MM.1S (cell line): ENCODE results near the gene UNC13C.
"Not testable (repeated sequence)": the region's sequence is repeated elsewhere in the genome, so short reads cannot be mapped to it uniquely, and the experiment has no call there.

Experiments used
- CTCF ChIP-seq: fragments of 300-600 bp; sonication (generic); IDR thresholded peaks from 2 replicates; pipeline ENCODE4 v1.5.1; 2016; ENCODE audit warnings: antibody characterized with exemption, low read length, mixed read lengths
- EZH2 ChIP-seq: fragments of 300-600 bp; sonication (generic); optimal IDR thresholded peaks from 2 replicates; pipeline ENCODE3; 2017; ENCODE audit warnings: low read depth, mild to moderate bottlenecking, antibody characterized with exemption, low read length, mixed read lengths
- EZH2phosphoT487 ChIP-seq: fragments of 300-600 bp; sonication (generic); IDR thresholded peaks from 2 replicates; pipeline ENCODE4 v1.6.1; 2018; ENCODE audit warnings: antibody characterized with exemption, low read length

DNA sequence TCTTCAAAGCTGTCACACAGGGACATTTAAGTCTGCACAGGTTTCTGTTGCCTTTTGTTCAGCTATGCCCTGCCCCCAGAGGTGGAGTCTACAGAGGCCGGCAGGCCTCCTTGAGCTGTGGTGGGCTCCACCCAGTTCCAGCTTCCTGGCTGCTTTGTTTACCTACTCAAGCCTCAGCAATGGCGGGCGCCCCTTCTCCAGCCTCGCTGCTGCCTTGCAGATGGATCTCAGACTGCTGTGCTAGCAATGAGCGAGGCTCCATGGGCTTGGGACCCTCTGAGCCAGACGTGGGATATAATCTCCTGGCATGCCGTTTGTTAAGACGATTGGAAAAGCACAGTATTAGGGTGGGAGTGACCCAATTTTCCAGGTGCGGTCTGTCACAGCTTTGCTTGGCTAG is 472.0 kb downstream of the UNC13C start:
- not testable (repeated sequence) for TF ChIP-seq CTCF, EZH2, EZH2phosphoT487
